GM23248 (cell line): Measurements from ENCODE around the gene KIF25.

Source experiments
- EZH2 ChIP-seq: fragments of 200-600 bp; sonication (generic); IDR thresholded peaks from 2 replicates; pipeline ENCODE4 v1.6.1; 2018; ENCODE audit warnings: antibody characterized with exemption, mild to moderate bottlenecking; ENCODE audit not compliant: insufficient read depth, poor library complexity, severe bottlenecking
- EZH2phosphoT487 ChIP-seq: fragments of 200-600 bp; sonication (generic); IDR thresholded peaks from 2 replicates; pipeline ENCODE4 v1.6.1; 2018; ENCODE audit warnings: antibody characterized with exemption, moderate library complexity, mild to moderate bottlenecking, low read depth; ENCODE audit not compliant: insufficient read depth

GRCh38 chr6:168043193-168043847 lies 45.8 kb downstream of the KIF25 start:
- no peak for TF ChIP-seq EZH2
- no peak for TF ChIP-seq EZH2phosphoT487
